MCF 10A (cell line): ENCODE results near the gene TMA16. TPM values are rescaled to one million over a fixed set of nuclear protein-coding genes. Genes with fewer than 3 reads are reported as not detected.

Experiments used
- BruUV-seq: library from RNA; stranded (reverse); fragments of 400-500 nt; replicated peaks from 2 replicates; lab custom pipeline; 2021; lab: Mats Ljungman, UMichigan
- CTCF ChIA-PET: fragments of 300-600 bp; sonication (Branson Sonifier 250); formaldehyde crosslinking; extraction: SDS; loops from one replicate; lab custom pipeline; 2021; ENCODE audit warnings: antibody characterized with exemption, inconsistent platforms; lab: Yijun Ruan, JAX
- POLR2A ChIA-PET: fragments of 300-600, 350-650 bp; sonication (Branson Sonifier 250); formaldehyde crosslinking; extraction: SDS; loops from one replicate; lab custom pipeline; 2020; ENCODE audit warnings: antibody characterized with exemption, inconsistent platforms; lab: Yijun Ruan, JAX
- DNase-seq: peaks from one replicate; pipeline ENCODE4 v3.0.0-alpha.2; 2018; ENCODE audit not compliant: unreplicated experiment
- H3K27ac Mint-ChIP-seq: one replicate; pipeline ENCODE4 v1.8.0; 2022; ENCODE audit warnings: mild to moderate bottlenecking, low read depth, mixed read lengths; ENCODE audit not compliant: unreplicated experiment
- H3K27me3 Mint-ChIP-seq: one replicate; pipeline ENCODE4 v1.8.0; 2022; ENCODE audit warnings: mixed read lengths; ENCODE audit not compliant: insufficient read depth, unreplicated experiment
- H3K36me3 Mint-ChIP-seq: one replicate; pipeline ENCODE4 v1.8.0; 2022; ENCODE audit warnings: mild to moderate bottlenecking, moderate library complexity, mixed read lengths; ENCODE audit not compliant: insufficient read depth, unreplicated experiment
- H3K4me1 Mint-ChIP-seq: one replicate; pipeline ENCODE4 v1.8.0; 2022; ENCODE audit warnings: mixed read lengths; ENCODE audit not compliant: insufficient read depth, unreplicated experiment
- H3K4me3 Mint-ChIP-seq: one replicate; pipeline ENCODE4 v1.8.0; 2022; ENCODE audit warnings: mild to moderate bottlenecking, moderate library complexity, mixed read lengths; ENCODE audit not compliant: unreplicated experiment
- H3K9me3 Mint-ChIP-seq: one replicate; pipeline ENCODE4 v1.8.0; 2022; ENCODE audit warnings: mixed read lengths; ENCODE audit not compliant: unreplicated experiment
- intact Hi-C: fragments of 100-400 bp; cut with micrococcal nuclease; formaldehyde crosslinking; loops from 2 replicates; pipeline ENCODE4 v1.14.1; 2022
- total RNA-seq: library from RNA; stranded (reverse); gene quantifications from 2 replicates; pipeline ENCODE4 v1.2.3, GENCODE V29; 2022
- TF ChIP-seq, protein P1 (sequence below): fragments of 200-600 bp; IDR thresholded peaks from one replicate; pipeline ENCODE4 v1.8.0; 2022; ENCODE audit warnings: antibody characterized with exemption, mild to moderate bottlenecking; ENCODE audit not compliant: unreplicated experiment

Gene TMA16
- total RNA-seq, 1 experiment from 2014 or later = 53.9 TPM

DNA sequence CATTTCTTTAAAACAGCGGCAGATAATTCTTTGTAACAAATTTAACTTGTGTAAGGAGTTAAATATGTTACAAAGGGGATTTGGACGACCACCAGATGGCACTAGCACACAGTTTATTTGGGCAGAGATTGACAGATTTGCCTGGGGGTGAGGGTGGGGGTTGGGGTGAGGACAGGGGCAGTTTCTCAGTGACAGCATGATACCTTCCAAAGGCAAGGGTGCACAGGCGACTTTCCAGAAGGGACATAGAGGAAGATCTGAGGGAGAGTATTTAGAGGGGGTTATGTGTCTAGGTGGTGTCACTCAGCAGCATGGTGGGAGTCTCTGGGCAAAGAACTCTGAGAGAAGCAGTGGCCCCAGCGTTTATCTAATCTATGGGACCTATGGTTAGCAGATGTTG is 9.6 kb upstream of the TMA16 start:
- H3K4me3 Mint-ChIP-seq = no peak overlapping the region
- no peak overlapping the region for H3K27ac Mint-ChIP-seq
- H3K4me1 Mint-ChIP-seq = no peaks in the 10 kb centered on the region
- intact Hi-C loops = loop anchor here (1.0 kb wide), 1 partner anchor 63 kb away; no protein-coding TSS in a partner anchor
- TF ChIP-seq, protein P1, sequence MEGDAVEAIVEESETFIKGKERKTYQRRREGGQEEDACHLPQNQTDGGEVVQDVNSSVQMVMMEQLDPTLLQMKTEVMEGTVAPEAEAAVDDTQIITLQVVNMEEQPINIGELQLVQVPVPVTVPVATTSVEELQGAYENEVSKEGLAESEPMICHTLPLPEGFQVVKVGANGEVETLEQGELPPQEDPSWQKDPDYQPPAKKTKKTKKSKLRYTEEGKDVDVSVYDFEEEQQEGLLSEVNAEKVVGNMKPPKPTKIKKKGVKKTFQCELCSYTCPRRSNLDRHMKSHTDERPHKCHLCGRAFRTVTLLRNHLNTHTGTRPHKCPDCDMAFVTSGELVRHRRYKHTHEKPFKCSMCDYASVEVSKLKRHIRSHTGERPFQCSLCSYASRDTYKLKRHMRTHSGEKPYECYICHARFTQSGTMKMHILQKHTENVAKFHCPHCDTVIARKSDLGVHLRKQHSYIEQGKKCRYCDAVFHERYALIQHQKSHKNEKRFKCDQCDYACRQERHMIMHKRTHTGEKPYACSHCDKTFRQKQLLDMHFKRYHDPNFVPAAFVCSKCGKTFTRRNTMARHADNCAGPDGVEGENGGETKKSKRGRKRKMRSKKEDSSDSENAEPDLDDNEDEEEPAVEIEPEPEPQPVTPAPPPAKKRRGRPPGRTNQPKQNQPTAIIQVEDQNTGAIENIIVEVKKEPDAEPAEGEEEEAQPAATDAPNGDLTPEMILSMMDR = peak; percentile 43
- DNase-seq = peak; percentile 62
- ChIA-PET CTCF (interaction anchor here (0.7 to 1.3 kb wide), 3 partner anchors 57 to 291 kb away, joined by 3 to 6 read pairs (median 6); no protein-coding TSS in a partner anchor), POLR2A (interaction anchor here (1.1 to 1.2 kb wide), 2 partner anchors 9 to 11 kb away, joined by 3 to 4 read pairs; partner anchors contain the start of gene TMA16)
- no peaks in the 10 kb centered on the region for H3K27me3 Mint-ChIP-seq
- H3K36me3 Mint-ChIP-seq = no peaks in the 10 kb centered on the region
- BruUV-seq = no TSS peak
- H3K9me3 Mint-ChIP-seq = no peaks in the 10 kb centered on the region

DNA sequence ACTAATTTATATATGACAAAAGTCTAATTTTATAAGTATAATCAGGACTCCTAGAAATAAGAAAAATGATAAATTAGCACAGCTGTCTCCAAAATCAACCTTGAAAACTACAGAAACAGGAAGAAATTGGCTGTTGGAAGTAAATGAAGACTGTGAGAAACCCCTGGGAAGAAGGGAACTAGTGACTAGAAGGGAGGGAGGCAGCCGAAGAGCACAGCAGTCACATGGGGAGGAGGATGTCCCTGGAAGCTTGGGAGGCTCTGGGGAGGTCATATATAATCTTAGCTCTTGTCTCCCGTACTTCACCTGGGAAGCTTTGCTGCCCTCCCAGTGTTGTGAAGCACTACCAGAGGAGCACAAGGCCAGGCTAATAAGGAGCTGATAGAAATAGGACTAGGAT is 8.9 kb upstream of the TMA16 start:
- BruUV-seq = no TSS peak
- Mint-ChIP-seq H3K4me1 (no peaks in the 10 kb centered on the region), H3K36me3 (no peaks in the 10 kb centered on the region), H3K27me3 (no peaks in the 10 kb centered on the region), H3K9me3 (no peaks in the 10 kb centered on the region), H3K27ac (no peak overlapping the region), H3K4me3 (no peak overlapping the region)
- CTCF ChIA-PET = interaction anchor here (0.7 to 1.3 kb wide), 6 partner anchors 10 to 290 kb away, joined by 3 to 6 read pairs (median 4); no protein-coding TSS in a partner anchor
- POLR2A ChIA-PET = interaction anchor here (1.0 to 1.2 kb wide), 3 partner anchors 8 to 10 kb away, joined by 3 to 4 read pairs (median 3); partner anchors contain the start of gene TMA16
- intact Hi-C loops = no loop called here
- TF ChIP-seq, protein P1 = no peak
- no peak for DNase-seq

DNA sequence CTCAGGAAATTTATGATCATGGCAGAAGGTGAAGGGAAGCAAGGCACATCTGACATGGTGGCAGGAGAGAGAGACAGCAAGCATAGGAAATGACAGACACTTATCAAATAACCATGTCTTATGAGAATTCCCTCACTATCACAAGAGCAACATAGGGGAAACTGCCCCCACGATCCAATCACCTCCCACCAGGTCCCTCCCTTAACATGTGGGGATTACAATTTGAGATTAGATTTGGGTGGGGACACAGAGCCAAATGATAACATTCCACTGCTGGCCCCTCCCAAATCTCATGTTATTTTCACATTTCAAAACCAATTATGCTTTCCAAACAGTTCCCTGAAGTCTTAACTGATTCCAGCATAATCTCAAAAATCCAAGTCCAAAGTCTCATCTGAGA is 8.2 kb upstream of the TMA16 start:
- DNase-seq = no peak
- Mint-ChIP-seq H3K4me3 (no peak overlapping the region), H3K27ac (no peak overlapping the region), H3K27me3 (no peaks in the 10 kb centered on the region), H3K4me1 (no peaks in the 10 kb centered on the region), H3K9me3 (no peaks in the 10 kb centered on the region), H3K36me3 (no peaks in the 10 kb centered on the region)
- TF ChIP-seq, protein P1 = no peak
- intact Hi-C loops = no loop called here
- CTCF ChIA-PET = interaction anchor here (0.9 to 1.3 kb wide), 3 partner anchors 55 to 64 kb away, joined by 5 to 6 read pairs (median 6); no protein-coding TSS in a partner anchor
- POLR2A ChIA-PET = interaction anchor here (1.0 kb wide), 1 partner anchor 9 kb away, joined by 3 read pairs; no protein-coding TSS in a partner anchor
- no TSS peak for BruUV-seq

DNA sequence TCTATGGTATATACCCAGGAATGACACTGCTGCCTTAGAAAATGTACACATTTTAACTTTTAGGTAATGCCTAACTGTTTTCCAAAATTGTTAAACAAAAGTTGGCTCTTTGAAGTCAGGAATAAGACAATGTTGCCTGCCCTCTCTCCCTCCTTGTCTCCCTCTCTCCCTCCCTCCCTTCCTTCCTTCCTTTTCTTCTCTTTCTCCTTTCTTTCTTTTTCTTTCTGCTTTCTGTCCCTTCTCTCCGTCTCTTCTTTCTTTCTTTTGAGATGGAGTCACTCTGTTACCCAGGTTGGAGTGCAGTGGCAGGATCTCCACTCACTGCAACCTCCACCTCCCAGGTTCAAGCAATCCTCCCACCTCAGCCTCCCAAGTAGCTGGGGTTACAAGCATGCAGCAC is 4.6 kb upstream of the TMA16 start:
- ChIA-PET CTCF (interaction anchor here (0.7 kb wide), 1 partner anchor 1771 kb away, joined by 3 read pairs; no protein-coding TSS in a partner anchor), POLR2A (no interaction called here)
- Mint-ChIP-seq H3K4me1 (no peaks in the 10 kb centered on the region), H3K9me3 (no peaks in the 10 kb centered on the region), H3K27me3 (no peaks in the 10 kb centered on the region), H3K27ac (no peak overlapping the region), H3K4me3 (no peak overlapping the region), H3K36me3 (peaks cover 7% of the 10 kb centered on the region)
- no TSS peak for BruUV-seq
- TF ChIP-seq, protein P1 = no peak
- intact Hi-C loops = loop anchor here (10.0 kb wide), 1 partner anchor 325 kb away; the partner anchor contains the start of gene NAF1
- no peak for DNase-seq
